ENCODE results near the gene CYP4F11.

DNA sequence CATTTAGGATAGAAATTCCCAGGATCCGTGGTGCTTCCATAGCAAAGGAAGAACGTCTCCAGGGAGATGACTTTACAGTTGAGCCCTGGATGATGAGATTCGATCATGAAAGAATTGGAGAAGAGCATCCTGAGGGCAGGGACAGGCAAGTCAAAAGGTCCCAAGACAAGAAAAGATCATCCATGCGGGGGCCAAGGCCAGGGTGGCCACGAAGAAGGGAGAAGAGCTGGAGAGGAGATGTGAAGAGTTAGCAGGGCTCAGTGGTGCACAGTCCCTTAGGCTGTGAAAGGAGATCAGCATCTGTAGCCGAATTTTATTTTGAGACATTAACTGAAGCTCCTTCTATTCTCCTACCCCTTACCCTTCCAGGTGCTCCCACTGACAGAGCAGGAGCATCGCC, 43.4 kb upstream of the CYP4F11 start:
- TF ChIP-seq, protein P1, sequence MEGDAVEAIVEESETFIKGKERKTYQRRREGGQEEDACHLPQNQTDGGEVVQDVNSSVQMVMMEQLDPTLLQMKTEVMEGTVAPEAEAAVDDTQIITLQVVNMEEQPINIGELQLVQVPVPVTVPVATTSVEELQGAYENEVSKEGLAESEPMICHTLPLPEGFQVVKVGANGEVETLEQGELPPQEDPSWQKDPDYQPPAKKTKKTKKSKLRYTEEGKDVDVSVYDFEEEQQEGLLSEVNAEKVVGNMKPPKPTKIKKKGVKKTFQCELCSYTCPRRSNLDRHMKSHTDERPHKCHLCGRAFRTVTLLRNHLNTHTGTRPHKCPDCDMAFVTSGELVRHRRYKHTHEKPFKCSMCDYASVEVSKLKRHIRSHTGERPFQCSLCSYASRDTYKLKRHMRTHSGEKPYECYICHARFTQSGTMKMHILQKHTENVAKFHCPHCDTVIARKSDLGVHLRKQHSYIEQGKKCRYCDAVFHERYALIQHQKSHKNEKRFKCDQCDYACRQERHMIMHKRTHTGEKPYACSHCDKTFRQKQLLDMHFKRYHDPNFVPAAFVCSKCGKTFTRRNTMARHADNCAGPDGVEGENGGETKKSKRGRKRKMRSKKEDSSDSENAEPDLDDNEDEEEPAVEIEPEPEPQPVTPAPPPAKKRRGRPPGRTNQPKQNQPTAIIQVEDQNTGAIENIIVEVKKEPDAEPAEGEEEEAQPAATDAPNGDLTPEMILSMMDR (IDR thresholded peaks at IDR 0.05): no peak
- TF ChIP-seq POLR2A (IDR thresholded peaks at IDR 0.05): no peak
